Stomach (tissue), 4 donors: Measurements from ENCODE around the gene MAPK8IP3.

Source experiments
- POLR2A ChIP-seq, 4 donors: fragments of 450-650 bp; IDR thresholded peaks; one replicate each; pipeline ENCODE4 v1.6.1; 2016; ENCODE audit warnings: antibody characterized with exemption in 4 of 4, control low read depth in 2 of 4, mild to moderate bottlenecking in 1 of 4, moderate library complexity in 1 of 4
- TF ChIP-seq, protein P1 (sequence below), 7 experiments: fragments of 450-650 bp in 4 of 7; fragments of 200-600 bp in 3 of 7; sonication (generic) in 3 of 7; IDR thresholded peaks; one replicate each; pipeline ENCODE4 v1.5.1; 2016 to 2019; ENCODE audit warnings: antibody characterized with exemption in 7 of 7, control low read depth in 2 of 7, mild to moderate bottlenecking in 1 of 7

DNA sequence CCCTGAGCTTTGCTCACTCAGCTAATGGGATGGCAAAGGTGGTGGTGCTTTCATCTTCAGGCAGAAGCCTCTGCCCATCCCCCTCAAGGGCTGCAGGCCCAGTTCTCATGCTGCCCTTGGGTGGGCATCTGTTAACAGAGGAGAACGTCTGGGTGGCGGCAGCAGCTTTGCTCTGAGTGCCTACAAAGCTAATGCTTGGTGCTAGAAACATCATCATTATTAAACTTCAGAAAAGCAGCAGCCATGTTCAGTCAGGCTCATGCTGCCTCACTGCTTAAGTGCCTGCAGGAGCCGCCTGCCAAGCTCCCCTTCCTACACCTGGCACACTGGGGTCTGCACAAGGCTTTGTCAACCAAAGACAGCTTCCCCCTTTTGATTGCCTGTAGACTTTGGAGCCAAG is 5.7 kb upstream of the MAPK8IP3 start:
- TF ChIP-seq POLR2A (IDR thresholded peaks at IDR 0.05): no peak
- TF ChIP-seq, protein P1, sequence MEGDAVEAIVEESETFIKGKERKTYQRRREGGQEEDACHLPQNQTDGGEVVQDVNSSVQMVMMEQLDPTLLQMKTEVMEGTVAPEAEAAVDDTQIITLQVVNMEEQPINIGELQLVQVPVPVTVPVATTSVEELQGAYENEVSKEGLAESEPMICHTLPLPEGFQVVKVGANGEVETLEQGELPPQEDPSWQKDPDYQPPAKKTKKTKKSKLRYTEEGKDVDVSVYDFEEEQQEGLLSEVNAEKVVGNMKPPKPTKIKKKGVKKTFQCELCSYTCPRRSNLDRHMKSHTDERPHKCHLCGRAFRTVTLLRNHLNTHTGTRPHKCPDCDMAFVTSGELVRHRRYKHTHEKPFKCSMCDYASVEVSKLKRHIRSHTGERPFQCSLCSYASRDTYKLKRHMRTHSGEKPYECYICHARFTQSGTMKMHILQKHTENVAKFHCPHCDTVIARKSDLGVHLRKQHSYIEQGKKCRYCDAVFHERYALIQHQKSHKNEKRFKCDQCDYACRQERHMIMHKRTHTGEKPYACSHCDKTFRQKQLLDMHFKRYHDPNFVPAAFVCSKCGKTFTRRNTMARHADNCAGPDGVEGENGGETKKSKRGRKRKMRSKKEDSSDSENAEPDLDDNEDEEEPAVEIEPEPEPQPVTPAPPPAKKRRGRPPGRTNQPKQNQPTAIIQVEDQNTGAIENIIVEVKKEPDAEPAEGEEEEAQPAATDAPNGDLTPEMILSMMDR (IDR thresholded peaks at IDR 0.05): no peak
